SH-SY5Y (cell line): ENCODE results near the gene RAG1.

Source experiments
- GATA2 ChIP-seq: IDR thresholded peaks from 2 replicates; pipeline ENCODE4 v1.6.1; 2011; ENCODE audit warnings: mild to moderate bottlenecking, low read depth, low read length
- GATA3 ChIP-seq: IDR thresholded peaks from 2 replicates; pipeline ENCODE4 v1.6.1; 2011; ENCODE audit warnings: low read depth, mild to moderate bottlenecking, low read length, moderate library complexity

- TF ChIP-seq GATA2 (no peak), GATA3 (no peak)
Measured at GRCh38 chr11:36623494-36623893, 55.7 kb downstream of the RAG1 start.
